Measurements from ENCODE around the gene POSTN.

- no peak for TF ChIP-seq FOXP2 (optimal IDR thresholded peaks at IDR 0.05; ENCODE audit: control extremely low read depth, extremely low read length, insufficient read depth)
- TF ChIP-seq EZH2 (IDR thresholded peaks at IDR 0.05): no peak
These were observed 83.3 kb downstream of the POSTN start for GRCh38 chr13:37515226-37515625.
